Esophagus (tissue), 2 donors: ENCODE results near the gene FRAS1. TPM values are rescaled to one million over a fixed set of nuclear protein-coding genes. Genes with fewer than 3 reads are reported as not detected.

Source experiments
- H3K27ac ChIP-seq, 2 donors: one replicate each; pipeline ENCODE4 v1.5.1; 2013; ENCODE audit warnings: low read depth in 2 of 2, mild to moderate bottlenecking in 2 of 2, inconsistent platforms in 1 of 2, low read length in 1 of 2, moderate library complexity in 1 of 2
- H3K27me3 ChIP-seq, 2 donors: one replicate each; pipeline ENCODE4 v1.6.1; 2013; ENCODE audit warnings: low read length in 2 of 2, control low read depth in 1 of 2, mild to moderate bottlenecking in 1 of 2; ENCODE audit not compliant: insufficient read depth in 2 of 2, control insufficient read depth in 1 of 2
- H3K36me3 ChIP-seq, 2 donors: one replicate each; pipeline ENCODE4 v1.6.1; 2013; ENCODE audit warnings: low read length in 1 of 2; ENCODE audit not compliant: control insufficient read depth in 2 of 2, insufficient read depth in 2 of 2
- H3K4me1 ChIP-seq, 2 donors: one replicate each; pipeline ENCODE4 v1.6.1; 2013; ENCODE audit warnings: low read length in 1 of 2; ENCODE audit not compliant: control insufficient read depth in 2 of 2, insufficient read depth in 2 of 2
- H3K4me3 ChIP-seq, 2 donors: one replicate each; pipeline ENCODE4 v1.5.1; 2013; ENCODE audit warnings: low read length in 2 of 2, mild to moderate bottlenecking in 2 of 2, low read depth in 1 of 2, moderate library complexity in 1 of 2
- H3K9me3 ChIP-seq, 2 donors: one replicate each; pipeline ENCODE4 v1.6.1; 2013; ENCODE audit warnings: mild to moderate bottlenecking in 2 of 2, low read depth in 1 of 2, low read length in 1 of 2, moderate library complexity in 1 of 2; ENCODE audit not compliant: control insufficient read depth in 2 of 2, insufficient read depth in 1 of 2
- WGBS, 2 donors: extraction: QIAGEN DNeasy Blood & Tissue Kit; methylation state at CpG; one replicate each; pipeline ENCODE4 v1.1.7; 2013; 5-methylcytosine and 5-hydroxymethylcytosine counted together
- polyA plus RNA-seq, 2 donors: library from polyadenylated mRNA; stranded (reverse); fragments of 200-250 nt; gene quantifications; one replicate each; pipeline ENCODE4 v1.2.3, GENCODE V29; 2013
- donor health status: healthy with polysubstance abuse.
- donor health status: Bipolar disorder and iron deficiency.

FRAS1 gene
- polyA plus RNA-seq, 2 donors: 0.60 to 1.6 TPM

- WGBS, 2 donors: 64 to 72% methylated on average over 8 of the region's 8 CpGs
Measured at GRCh38 chr4:78136109-78137081, 79.3 kb downstream of the FRAS1 start.

GRCh38 chr4:78137532-78137931, 80.4 kb downstream of the FRAS1 start:
- Histone ChIP-seq H3K27ac (no peak overlapping the region), H3K4me3 (no peak overlapping the region), H3K4me1 (no peaks in the 10 kb centered on the region), H3K9me3 (no peaks in the 10 kb centered on the region), H3K36me3 (no peaks in the 10 kb centered on the region), H3K27me3 (no peaks in the 10 kb centered on the region)
- WGBS, 2 donors: 57 to 82% methylated on average over 1 of the region's 1 CpG

More at GRCh38 chr4:78136109-78137081, 79.3 kb downstream of the FRAS1 start:
- Histone ChIP-seq H3K36me3 (no peaks in the 10 kb centered on the region), H3K4me1 (no peaks in the 10 kb centered on the region), H3K9me3 (no peaks in the 10 kb centered on the region), H3K27ac (no peak overlapping the region), H3K4me3 (no peak overlapping the region), H3K27me3 (no peaks in the 10 kb centered on the region)

GRCh38 chr4:78138252-78138651, 81.1 kb downstream of the FRAS1 start:
- H3K27ac ChIP-seq: no peak overlapping the region
- 84 to 94% methylated on average over 3 of the region's 3 CpGs for WGBS, 2 donors

GRCh38 chr4:78143634-78144033, 86.5 kb downstream of the FRAS1 start:
- no peaks in the 10 kb centered on the region for H3K4me1 ChIP-seq
- H3K27ac ChIP-seq: no peak overlapping the region
- no peaks in the 10 kb centered on the region for H3K27me3 ChIP-seq
- no peak overlapping the region for H3K4me3 ChIP-seq
- H3K9me3 ChIP-seq: no peaks in the 10 kb centered on the region
- 96% methylated on average over 2 of the region's 2 CpGs for WGBS, 2 donors
- H3K36me3 ChIP-seq: no peaks in the 10 kb centered on the region

More at GRCh38 chr4:78138252-78138651, 81.1 kb downstream of the FRAS1 start:
- no peaks in the 10 kb centered on the region for H3K4me1 ChIP-seq
- no peaks in the 10 kb centered on the region for H3K9me3 ChIP-seq
- no peak overlapping the region for H3K4me3 ChIP-seq
- H3K36me3 ChIP-seq: no peaks in the 10 kb centered on the region
- H3K27me3 ChIP-seq: no peaks in the 10 kb centered on the region

- Histone ChIP-seq H3K4me1 (no peaks in the 10 kb centered on the region), H3K36me3 (no peaks in the 10 kb centered on the region), H3K4me3 (no peak overlapping the region), H3K27me3 (no peaks in the 10 kb centered on the region), H3K9me3 (no peaks in the 10 kb centered on the region), H3K27ac (no peak overlapping the region)
- WGBS, 2 donors: 92 to 95% methylated on average over 4 of the region's 4 CpGs
Measured at GRCh38 chr4:78145008-78145407, 87.9 kb downstream of the FRAS1 start.

- Histone ChIP-seq H3K36me3 (no peaks in the 10 kb centered on the region), H3K4me3 (no peak overlapping the region), H3K27ac (no peak overlapping the region), H3K4me1 (no peaks in the 10 kb centered on the region), H3K9me3 (no peaks in the 10 kb centered on the region), H3K27me3 (no peaks in the 10 kb centered on the region)
- 80 to 83% methylated on average over 10 of the region's 10 CpGs for WGBS, 2 donors
Measured at GRCh38 chr4:78145622-78146021, 88.5 kb downstream of the FRAS1 start.

- no peaks in the 10 kb centered on the region for H3K9me3 ChIP-seq
- no peaks in the 10 kb centered on the region for H3K27me3 ChIP-seq
- 79 to 89% methylated on average over 7 of the region's 7 CpGs for WGBS, 2 donors
- H3K27ac ChIP-seq: no peak overlapping the region
- no peaks in the 10 kb centered on the region for H3K4me1 ChIP-seq
- no peaks in the 10 kb centered on the region for H3K36me3 ChIP-seq
- no peak overlapping the region for H3K4me3 ChIP-seq
Measured at GRCh38 chr4:78149751-78150542, 92.8 kb downstream of the FRAS1 start.

GRCh38 chr4:78150543-78150864, 93.4 kb downstream of the FRAS1 start:
- H3K36me3 ChIP-seq: no peaks in the 10 kb centered on the region
- no peaks in the 10 kb centered on the region for H3K27me3 ChIP-seq
- no peaks in the 10 kb centered on the region for H3K4me1 ChIP-seq
- no peak overlapping the region for H3K27ac ChIP-seq
- no peaks in the 10 kb centered on the region for H3K9me3 ChIP-seq
- 68 to 74% methylated on average over 4 of the region's 4 CpGs for WGBS, 2 donors
- H3K4me3 ChIP-seq: no peak overlapping the region

GRCh38 chr4:78152795-78153194, 95.7 kb downstream of the FRAS1 start:
- Histone ChIP-seq H3K9me3 (no peaks in the 10 kb centered on the region), H3K27me3 (no peaks in the 10 kb centered on the region), H3K27ac (no peak overlapping the region), H3K4me3 (no peak overlapping the region), H3K36me3 (no peaks in the 10 kb centered on the region), H3K4me1 (no peaks in the 10 kb centered on the region)
- 79 to 87% methylated on average over 3 of the region's 3 CpGs for WGBS, 2 donors
